ENCODE results near the gene TMEM191C. TPM values are rescaled to one million over a fixed set of nuclear protein-coding genes. Genes with fewer than 3 reads are reported as not detected.
"Not testable (repeated sequence)": the region's sequence is repeated elsewhere in the genome, so short reads cannot be mapped to it uniquely, and the experiment has no call there.

Gene TMEM191C
- total RNA-seq, 1 donor from 2014 or later = 5.1 TPM

DNA sequence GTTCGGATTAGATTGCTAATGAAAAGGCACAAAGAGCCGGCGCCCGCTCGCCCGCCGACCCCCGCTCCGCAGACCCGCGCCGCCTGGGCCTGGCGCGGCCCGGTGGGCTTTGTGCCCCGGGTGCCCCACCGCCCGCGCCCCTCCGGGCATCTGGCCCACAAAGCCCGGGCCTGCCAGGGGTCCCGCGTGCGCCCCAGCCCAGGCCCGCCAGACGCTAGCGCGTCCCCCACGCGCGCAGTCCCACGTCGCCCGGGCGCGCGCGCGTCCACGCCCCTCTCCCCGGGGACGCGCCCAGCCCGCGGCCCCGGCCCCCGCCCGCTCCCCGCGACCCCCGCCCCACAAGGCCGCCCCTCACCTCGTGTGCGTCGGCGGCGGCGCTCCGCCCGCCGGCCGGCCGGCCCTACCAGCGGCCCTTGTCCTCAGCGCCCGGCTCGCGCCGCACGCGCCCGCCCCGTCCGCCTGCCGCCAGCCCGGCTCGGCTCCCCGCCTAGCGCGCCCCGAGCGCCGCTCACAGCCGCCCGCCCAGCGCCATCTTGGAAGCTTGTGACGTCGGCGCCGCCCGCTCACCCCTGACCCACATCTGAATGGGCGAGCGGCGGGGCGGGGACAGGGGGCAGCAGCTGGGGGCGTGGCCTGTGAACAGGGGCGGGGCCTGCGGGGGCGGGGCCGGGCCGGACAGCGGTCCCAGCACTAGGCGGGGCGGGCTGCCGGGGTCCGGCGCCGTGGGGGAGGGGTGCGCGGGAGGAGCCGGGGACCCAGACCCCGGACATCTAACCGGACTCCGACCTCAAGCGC is 50.0 kb downstream of the TMEM191C start:
- not testable (repeated sequence) for DNase-seq (ENCODE audit: low spot score, unreplicated experiment); H3K27me3 Mint-ChIP-seq; H3K27ac Mint-ChIP-seq; H3K9me3 Mint-ChIP-seq (ENCODE audit: low read depth); H3K36me3 Mint-ChIP-seq (ENCODE audit: insufficient read depth); H3K4me1 Mint-ChIP-seq (ENCODE audit: low read depth); H3K4me3 Mint-ChIP-seq (ENCODE audit: low read depth)

Other genes starting within 250 kb of the TMEM191C start
- gene RIMBP3B, start 83.6 kb upstream of the TMEM191C start, total RNA-seq = 0.65 and 1.3 TPM in 2 replicates
- 40.8 and 43.9 TPM in 2 replicates for gene HIC2, start 50.0 kb upstream of the TMEM191C start, total RNA-seq
- 1.2 TPM in 1 of 2 replicates, not detected in the other for gene RIMBP3C, start 84.1 kb downstream of the TMEM191C start, total RNA-seq
- 64.6 and 67.4 TPM in 2 replicates for gene UBE2L3, start 100.3 kb downstream of the TMEM191C start, total RNA-seq
- 19.0 and 21.4 TPM in 2 replicates for gene YDJC, start 162.6 kb downstream of the TMEM191C start, total RNA-seq
- 1.3 and 1.4 TPM in 2 replicates for gene CCDC116, start 165.4 kb downstream of the TMEM191C start, total RNA-seq
- 27.0 and 28.2 TPM in 2 replicates for gene SDF2L1, start 174.9 kb downstream of the TMEM191C start, total RNA-seq
- 46.7 and 49.2 TPM in 2 replicates for gene PPIL2, start 198.6 kb downstream of the TMEM191C start, total RNA-seq